ENCODE measurements around the gene SUCLG2. TPM values are rescaled to one million over a fixed set of nuclear protein-coding genes. Genes with fewer than 3 reads are reported as not detected.

SUCLG2 gene
- total RNA-seq, 1 experiment from 2014 or later = 53.5 TPM

DNA sequence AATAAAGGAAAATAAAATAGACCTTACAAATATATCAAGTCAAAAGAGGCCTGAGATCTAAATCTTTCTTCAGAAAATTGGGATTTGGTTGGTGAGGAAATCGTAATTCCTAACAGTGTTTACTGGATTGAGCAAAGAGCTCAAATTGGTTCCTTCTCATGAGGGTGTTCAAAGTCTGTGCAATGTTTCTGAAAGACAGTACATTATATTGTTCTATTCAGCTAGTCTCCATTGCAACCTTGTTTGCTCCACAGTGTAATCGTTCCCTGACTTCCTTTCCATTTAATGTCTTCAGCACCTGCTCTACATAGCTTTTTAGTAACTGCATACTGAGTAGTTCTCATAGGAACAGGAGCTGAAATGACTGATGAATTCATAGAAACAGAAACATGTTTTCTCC lies 326.8 kb downstream of the SUCLG2 start:
- Mint-ChIP-seq H3K9me3 (ENCODE audit: unreplicated experiment) (no peaks in the 10 kb centered on the region), H3K4me1 (ENCODE audit: low read depth, unreplicated experiment) (no peaks in the 10 kb centered on the region), H3K27me3 (ENCODE audit: insufficient read depth, unreplicated experiment) (peaks cover 7% of the 10 kb centered on the region), H3K36me3 (ENCODE audit: insufficient read depth, unreplicated experiment) (no peaks in the 10 kb centered on the region), H3K27ac (ENCODE audit: unreplicated experiment) (no peak overlapping the region), H3K4me3 (ENCODE audit: unreplicated experiment) (no peak overlapping the region)
- ChIA-PET CTCF (no interaction called here), POLR2A (no interaction called here)
- Histone ChIP-seq H3K4me3 (ENCODE audit: low read depth, low read length) (no peak overlapping the region), H3K36me3 (ENCODE audit: control insufficient read depth, insufficient read depth, low read length) (no peaks in the 10 kb centered on the region), H3K4me1 (no peaks in the 10 kb centered on the region), H3K9me3 (no peaks in the 10 kb centered on the region), H3K27me3 (replicated peaks; ENCODE audit: control insufficient read depth, insufficient read depth, low read length) (no peaks in the 10 kb centered on the region)
- no TSS peak for BruUV-seq (replicated peaks)
- intact Hi-C loops (cut with micrococcal nuclease; ENCODE audit: unreplicated experiment) = no loop called here
- DNase-seq = no peak
- TF ChIP-seq, protein P1, sequence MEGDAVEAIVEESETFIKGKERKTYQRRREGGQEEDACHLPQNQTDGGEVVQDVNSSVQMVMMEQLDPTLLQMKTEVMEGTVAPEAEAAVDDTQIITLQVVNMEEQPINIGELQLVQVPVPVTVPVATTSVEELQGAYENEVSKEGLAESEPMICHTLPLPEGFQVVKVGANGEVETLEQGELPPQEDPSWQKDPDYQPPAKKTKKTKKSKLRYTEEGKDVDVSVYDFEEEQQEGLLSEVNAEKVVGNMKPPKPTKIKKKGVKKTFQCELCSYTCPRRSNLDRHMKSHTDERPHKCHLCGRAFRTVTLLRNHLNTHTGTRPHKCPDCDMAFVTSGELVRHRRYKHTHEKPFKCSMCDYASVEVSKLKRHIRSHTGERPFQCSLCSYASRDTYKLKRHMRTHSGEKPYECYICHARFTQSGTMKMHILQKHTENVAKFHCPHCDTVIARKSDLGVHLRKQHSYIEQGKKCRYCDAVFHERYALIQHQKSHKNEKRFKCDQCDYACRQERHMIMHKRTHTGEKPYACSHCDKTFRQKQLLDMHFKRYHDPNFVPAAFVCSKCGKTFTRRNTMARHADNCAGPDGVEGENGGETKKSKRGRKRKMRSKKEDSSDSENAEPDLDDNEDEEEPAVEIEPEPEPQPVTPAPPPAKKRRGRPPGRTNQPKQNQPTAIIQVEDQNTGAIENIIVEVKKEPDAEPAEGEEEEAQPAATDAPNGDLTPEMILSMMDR (IDR thresholded peaks at IDR 0.05; ENCODE audit: insufficient read depth in 1 of 2, low read depth in 1 of 2, low read length in 1 of 2, severe bottlenecking in 1 of 2, unreplicated experiment in 1 of 2) = no peak

DNA sequence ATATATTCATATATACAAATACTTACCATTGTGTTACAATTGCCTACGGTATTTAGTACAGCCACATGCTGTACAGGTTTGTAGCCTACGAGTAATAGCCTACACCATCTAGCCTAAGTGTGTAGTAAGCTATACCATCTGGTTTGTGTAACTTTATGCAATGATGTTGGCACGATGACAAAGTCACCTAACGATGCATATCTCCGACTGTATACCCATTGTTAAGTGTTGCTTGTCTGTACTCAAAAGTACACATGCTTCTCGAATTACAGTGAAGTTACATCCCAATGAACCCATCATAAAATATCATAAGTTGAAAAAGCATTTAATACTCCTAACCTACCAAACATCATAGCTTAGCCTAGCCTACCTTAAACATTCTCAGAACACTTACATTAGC lies 329.2 kb downstream of the SUCLG2 start:
- H3K9me3 ChIP-seq = no peaks in the 10 kb centered on the region
- H3K4me1 Mint-ChIP-seq (ENCODE audit: low read depth, unreplicated experiment) = no peaks in the 10 kb centered on the region
- no peaks in the 10 kb centered on the region for H3K36me3 Mint-ChIP-seq (ENCODE audit: insufficient read depth, unreplicated experiment)
- H3K27me3 Mint-ChIP-seq (ENCODE audit: insufficient read depth, unreplicated experiment) = peaks cover 4% of the 10 kb centered on the region
- no peaks in the 10 kb centered on the region for H3K4me1 ChIP-seq
- no peak overlapping the region for H3K27ac Mint-ChIP-seq (ENCODE audit: unreplicated experiment)
- H3K36me3 ChIP-seq (ENCODE audit: control insufficient read depth, insufficient read depth, low read length) = no peaks in the 10 kb centered on the region
- BruUV-seq (replicated peaks) = no TSS peak
- TF ChIP-seq, protein P1 (IDR thresholded peaks at IDR 0.05; ENCODE audit: insufficient read depth in 1 of 2, low read depth in 1 of 2, low read length in 1 of 2, severe bottlenecking in 1 of 2, unreplicated experiment in 1 of 2) = no peak
- no peak overlapping the region for H3K4me3 ChIP-seq (ENCODE audit: low read depth, low read length)
- POLR2A ChIA-PET = no interaction called here
- CTCF ChIA-PET = no interaction called here
- intact Hi-C loops (cut with micrococcal nuclease; ENCODE audit: unreplicated experiment) = no loop called here
- H3K27me3 ChIP-seq (replicated peaks; ENCODE audit: control insufficient read depth, insufficient read depth, low read length) = no peaks in the 10 kb centered on the region
- DNase-seq = no peak
- H3K4me3 Mint-ChIP-seq (ENCODE audit: unreplicated experiment) = no peak overlapping the region
- H3K9me3 Mint-ChIP-seq (ENCODE audit: unreplicated experiment) = no peaks in the 10 kb centered on the region

Measured in Caco-2 (cell line).